Measurements from ENCODE around the gene LY6G6D.
"Not testable (repeated sequence)": the region's sequence is repeated elsewhere in the genome, so short reads cannot be mapped to it uniquely, and the experiment has no call there.

LY6G6D gene

DNA sequence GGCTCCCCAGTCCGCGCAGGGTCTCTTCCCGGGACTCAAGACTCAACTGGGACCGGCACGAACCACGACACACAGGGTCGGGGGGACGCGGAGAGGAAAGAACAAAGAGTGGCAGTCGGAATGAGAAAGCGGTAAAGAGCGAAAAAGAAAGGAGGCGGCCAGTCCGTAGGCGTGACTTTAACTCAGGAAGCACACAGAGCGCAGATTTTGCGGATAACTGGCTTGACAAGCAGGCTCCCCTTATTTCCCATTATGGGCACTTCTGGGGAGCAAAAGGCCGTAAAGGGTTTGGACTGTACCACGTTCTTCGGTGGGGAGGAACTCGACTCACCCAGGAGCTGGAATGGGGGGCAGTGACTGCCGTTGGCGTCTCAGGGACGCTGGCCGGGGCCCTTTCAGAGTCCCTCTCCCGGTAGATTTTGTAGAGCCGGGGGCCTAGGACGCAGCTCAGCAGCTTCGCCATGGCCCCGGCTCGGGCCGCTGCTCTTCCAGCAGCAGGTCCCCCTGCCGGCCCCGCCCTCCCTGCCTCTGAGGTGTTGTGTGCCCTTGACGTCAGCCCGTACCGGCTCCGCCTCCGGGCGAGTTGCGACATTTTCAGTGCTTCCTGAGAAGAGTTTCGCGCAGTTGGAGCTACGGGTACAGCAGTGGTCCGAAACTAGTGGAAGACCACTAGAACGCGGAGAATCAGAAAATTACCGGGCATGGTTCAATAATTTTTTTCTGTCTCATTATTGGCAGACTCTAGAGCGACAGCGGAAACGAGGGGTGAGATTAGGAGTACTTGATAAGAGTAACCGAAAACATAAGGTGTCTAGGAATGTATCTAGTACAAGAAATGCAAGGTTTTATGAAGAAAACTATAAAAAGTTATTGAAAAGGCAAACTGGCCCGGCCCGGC is 12.1 kb upstream of the LY6G6D start, which contains the start of gene ABHD16A:
ABHD16A (minus strand) TSS at position 506 of the 898 bp plus-strand sequence; CDS start at position 463, 43 bp downstream.
- TF ChIP-seq CTCF (IDR thresholded peaks at IDR 0.05; ENCODE audit: control insufficient read depth, insufficient read depth, low read depth, low read length, missing control alignments) = peak; percentile 9
- peak within 1 kb of the TSS; percentile 86 for H3K4me3 ChIP-seq (ENCODE audit: control insufficient read depth, low read depth, low read length)
- DNase-seq (ENCODE audit: low read depth) = peak; percentile 90

DNA sequence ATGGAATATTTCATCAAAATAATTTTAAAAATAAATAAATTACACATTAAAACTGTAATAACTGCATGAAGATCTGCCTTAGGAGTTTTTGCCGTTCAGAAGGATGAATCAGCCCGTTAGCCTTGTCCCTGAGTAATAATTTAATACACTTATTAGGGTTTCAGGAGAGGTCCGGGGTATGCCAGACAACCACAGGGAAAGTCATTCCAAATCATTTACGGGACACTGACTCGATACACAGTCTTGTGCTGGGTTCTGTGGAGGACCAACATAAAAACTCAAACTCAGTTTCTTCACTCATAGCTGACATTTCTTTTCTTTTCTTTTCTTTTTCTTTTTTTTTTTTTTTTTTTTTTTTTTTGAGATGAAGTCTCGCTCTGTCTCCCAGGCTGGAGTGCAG is 9.2 kb upstream of the LY6G6D start:
- no peak for TF ChIP-seq CTCF (IDR thresholded peaks at IDR 0.05; ENCODE audit: control insufficient read depth, insufficient read depth, low read depth, low read length, missing control alignments)
- H3K4me3 ChIP-seq (ENCODE audit: control insufficient read depth, low read depth, low read length) = no peak overlapping the region
- DNase-seq (ENCODE audit: low read depth) = no peak

GRCh38 chr6:31706599-31706998 is 8.5 kb upstream of the LY6G6D start, which contains the start of gene LY6G6F:
LY6G6F (plus strand) TSS chr6:31706866; CDS start chr6:31706907, 41 bp downstream.
- no peak for TF ChIP-seq CTCF (IDR thresholded peaks at IDR 0.05; ENCODE audit: control insufficient read depth, insufficient read depth, low read depth, low read length, missing control alignments)
- DNase-seq (ENCODE audit: low read depth) = no peak
- H3K4me3 ChIP-seq (ENCODE audit: control insufficient read depth, low read depth, low read length) = no peak within 1 kb of the TSS

DNA sequence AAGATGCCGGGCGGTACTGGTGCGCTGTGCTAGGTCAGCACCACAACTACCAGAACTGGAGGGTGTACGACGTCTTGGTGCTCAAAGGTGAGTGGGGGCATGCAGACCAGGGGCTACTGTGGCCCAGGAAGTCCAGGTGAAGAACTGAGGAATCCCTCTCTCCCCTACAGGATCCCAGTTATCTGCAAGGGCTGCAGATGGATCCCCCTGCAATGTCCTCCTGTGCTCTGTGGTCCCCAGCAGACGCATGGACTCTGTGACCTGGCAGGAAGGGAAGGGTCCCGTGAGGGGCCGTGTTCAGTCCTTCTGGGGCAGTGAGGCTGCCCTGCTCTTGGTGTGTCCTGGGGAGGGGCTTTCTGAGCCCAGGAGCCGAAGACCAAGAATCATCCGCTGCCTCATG is 7.4 kb upstream of the LY6G6D start:
- no peak overlapping the region for H3K4me3 ChIP-seq (ENCODE audit: control insufficient read depth, low read depth, low read length)
- TF ChIP-seq CTCF (IDR thresholded peaks at IDR 0.05; ENCODE audit: control insufficient read depth, insufficient read depth, low read depth, low read length, missing control alignments) = no peak
- DNase-seq (ENCODE audit: low read depth) = no peak

DNA sequence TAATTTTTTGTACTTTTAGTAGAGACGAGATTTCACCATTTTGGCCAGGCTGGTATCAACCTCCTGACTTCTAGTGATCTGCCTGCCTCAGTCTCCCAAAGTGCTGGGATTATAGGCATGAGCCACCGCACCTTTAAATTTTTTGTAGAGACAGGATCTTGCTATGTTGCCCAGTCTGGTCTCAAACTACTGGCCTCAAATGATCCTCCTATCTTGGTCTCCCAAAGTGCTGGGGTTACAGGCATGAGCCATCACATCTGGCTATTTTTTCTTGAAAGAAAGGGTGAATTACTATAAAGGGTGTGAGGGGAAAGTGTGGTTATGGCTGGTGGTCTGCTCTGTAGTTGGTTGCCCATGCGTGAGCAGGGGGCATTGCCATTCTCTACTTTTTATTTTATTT is 6.9 kb upstream of the LY6G6D start:
- H3K4me3 ChIP-seq (ENCODE audit: control insufficient read depth, low read depth, low read length) = no peak overlapping the region
- no peak for DNase-seq (ENCODE audit: low read depth)
- TF ChIP-seq CTCF (IDR thresholded peaks at IDR 0.05; ENCODE audit: control insufficient read depth, insufficient read depth, low read depth, low read length, missing control alignments) = no peak

DNA sequence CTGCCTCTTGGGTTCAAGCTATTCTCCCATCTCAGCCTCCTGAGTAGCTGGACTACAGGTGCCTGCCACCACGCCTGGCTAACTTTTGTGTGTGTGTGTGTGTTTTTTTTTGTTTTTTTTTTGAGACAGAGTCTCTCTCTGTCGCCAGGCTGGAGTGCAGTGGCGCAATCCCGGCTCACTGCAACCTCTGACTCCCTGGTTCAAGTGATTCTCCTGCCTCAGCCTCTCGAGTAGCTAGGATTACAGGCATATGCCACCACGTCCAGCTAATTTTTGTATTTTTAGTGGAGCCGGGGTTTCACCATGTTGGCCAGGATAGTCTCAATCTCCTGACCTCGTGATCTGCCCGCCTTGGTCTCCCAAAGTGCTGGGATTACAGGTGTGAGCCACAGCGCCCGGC is 6.0 kb upstream of the LY6G6D start:
- DNase-seq (ENCODE audit: low read depth) = not testable (repeated sequence)

GRCh38 chr6:31710523-31711219 is 4.5 kb upstream of the LY6G6D start:
- H3K4me3 ChIP-seq (ENCODE audit: control insufficient read depth, low read depth, low read length) = no peak overlapping the region
- no peak for DNase-seq (ENCODE audit: low read depth)
- no peak for TF ChIP-seq CTCF (IDR thresholded peaks at IDR 0.05; ENCODE audit: control insufficient read depth, insufficient read depth, low read depth, low read length, missing control alignments)

More for the DNA sequence above, 6.0 kb upstream of the LY6G6D start:
- not testable (repeated sequence) for H3K4me3 ChIP-seq (ENCODE audit: control insufficient read depth, low read depth, low read length)
